MM.1S (cell line): ENCODE results near the gene RFXANK.
"Not testable (repeated sequence)": the region's sequence is repeated elsewhere in the genome, so short reads cannot be mapped to it uniquely, and the experiment has no call there.

ENCODE experiments used
- DNase-seq: peaks from one replicate; pipeline ENCODE4 v3.0.0-alpha.2; 2015
- H2AFZ ChIP-seq: fragments of 300-600 bp; sonication (generic); 2 replicates; pipeline ENCODE4 v1.6.0; 2016; ENCODE audit warnings: antibody characterized with exemption, low read length
- H3F3A ChIP-seq: fragments of 300-600 bp; sonication (generic); 2 replicates; pipeline ENCODE4 v1.6.1; 2016; ENCODE audit warnings: mild to moderate bottlenecking, antibody characterized with exemption, low read length, moderate library complexity, mixed read lengths; ENCODE audit not compliant: insufficient read depth
- H3K27ac ChIP-seq: fragments of 300-600 bp; sonication (generic); 2 replicates; pipeline ENCODE4 v1.5.1; 2016; ENCODE audit warnings: mild to moderate bottlenecking, low read length
- H3K27me3 ChIP-seq: fragments of 300-600 bp; sonication (generic); replicated peaks from 2 replicates; pipeline ENCODE4 v1.6.0; 2016; ENCODE audit warnings: low read length; ENCODE audit not compliant: insufficient read depth
- H3K36me3 ChIP-seq: fragments of 300-600 bp; sonication (generic); replicated peaks from 2 replicates; pipeline ENCODE4 v1.6.1; 2016; ENCODE audit warnings: mild to moderate bottlenecking, low read length, mixed read lengths; ENCODE audit not compliant: insufficient read depth
- H3K4me1 ChIP-seq: fragments of 300-600 bp; sonication (generic); 2 replicates; pipeline ENCODE4 v1.6.1; 2016; ENCODE audit warnings: low read length, mixed read lengths
- H3K4me2 ChIP-seq: fragments of 300-600 bp; sonication (generic); 2 replicates; pipeline ENCODE4 v1.6.0; 2016; ENCODE audit warnings: low read depth, low read length
- H3K4me3 ChIP-seq: fragments of 300-600 bp; sonication (generic); 2 replicates; pipeline ENCODE4 v1.5.1; 2016; ENCODE audit warnings: low read length, mixed read lengths
- H3K79me2 ChIP-seq: fragments of 300-600 bp; sonication (generic); 2 replicates; pipeline ENCODE4 v1.6.1; 2016; ENCODE audit warnings: mixed run types, low read length, mixed read lengths
- H3K9ac ChIP-seq: fragments of 300-600 bp; sonication (generic); 2 replicates; pipeline ENCODE4 v1.6.1; 2016; ENCODE audit warnings: low read length, mixed read lengths
- H3K9me2 ChIP-seq: fragments of 300-600 bp; sonication (generic); replicated peaks from 2 replicates; pipeline ENCODE4 v1.6.1; 2016; ENCODE audit warnings: mild to moderate bottlenecking, low read length, mixed read lengths; ENCODE audit not compliant: insufficient read depth
- H3K9me3 ChIP-seq: fragments of 300-600 bp; sonication (generic); replicated peaks from 2 replicates; pipeline ENCODE4 v1.6.1; 2016; ENCODE audit warnings: mild to moderate bottlenecking, low read length, mixed read lengths; ENCODE audit not compliant: insufficient read depth
- H4K20me1 ChIP-seq: fragments of 300-600 bp; sonication (generic); 2 replicates; pipeline ENCODE4 v1.6.1; 2016; ENCODE audit warnings: mild to moderate bottlenecking, low read length, moderate library complexity, mixed read lengths; ENCODE audit not compliant: insufficient read depth
- EZH2 ChIP-seq: fragments of 300-600 bp; sonication (generic); optimal IDR thresholded peaks from 2 replicates; pipeline ENCODE3; 2017; ENCODE audit warnings: low read depth, mild to moderate bottlenecking, antibody characterized with exemption, low read length, mixed read lengths
- EZH2phosphoT487 ChIP-seq: fragments of 300-600 bp; sonication (generic); IDR thresholded peaks from 2 replicates; pipeline ENCODE4 v1.6.1; 2018; ENCODE audit warnings: antibody characterized with exemption, low read length
- TF ChIP-seq, protein P1 (sequence below): fragments of 300-600 bp; sonication (generic); IDR thresholded peaks from 2 replicates; pipeline ENCODE4 v1.5.1; 2016; ENCODE audit warnings: antibody characterized with exemption, low read length, mixed read lengths

The RFXANK gene

DNA sequence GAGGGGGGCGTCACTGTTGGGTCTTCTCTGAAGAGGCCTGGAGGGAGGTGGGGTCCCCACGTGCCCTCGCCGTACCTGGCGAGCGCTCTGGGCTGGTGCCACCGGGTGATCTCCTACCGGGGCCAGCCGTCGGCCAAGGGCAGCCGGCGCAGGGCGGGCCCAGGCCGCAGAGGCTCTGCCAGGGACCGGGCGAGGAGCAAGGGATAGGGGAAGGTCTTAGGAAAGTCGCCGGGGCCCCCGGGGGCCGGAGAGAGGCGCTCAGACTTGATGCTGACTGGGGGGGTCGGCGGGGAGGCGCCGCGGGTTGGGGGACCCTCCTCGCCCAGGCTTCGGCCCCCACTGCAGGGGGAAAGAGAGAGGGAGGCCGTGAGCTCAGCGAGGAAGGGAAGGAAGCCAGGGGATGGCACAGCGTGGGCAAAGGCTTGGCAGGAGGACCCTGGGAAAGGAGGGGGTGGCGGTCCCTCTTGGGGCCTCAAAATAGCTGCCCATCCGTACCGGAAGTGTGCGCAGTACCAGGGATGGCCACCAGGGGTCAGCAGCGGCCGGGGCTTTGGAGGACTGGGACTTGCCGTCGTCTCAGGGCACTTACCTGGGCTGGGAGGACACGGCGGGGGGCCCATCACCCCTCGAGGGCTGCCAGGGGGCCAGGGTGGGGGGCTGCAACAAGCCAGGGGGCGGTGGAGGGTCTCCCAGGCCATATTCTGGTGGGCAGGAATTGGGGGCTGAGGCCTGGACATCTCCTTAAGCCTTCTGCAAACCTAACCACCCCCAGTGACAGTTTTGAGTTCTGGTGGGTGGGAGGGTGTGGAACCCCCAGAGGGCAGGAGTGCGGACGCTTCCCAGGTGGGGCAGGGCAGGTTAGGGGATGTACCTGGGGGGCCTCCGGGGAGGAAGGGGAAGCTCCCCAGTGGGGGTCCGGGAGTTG lies 46.1 kb upstream of the RFXANK start:
- no peaks in the 10 kb centered on the region for H3K79me2 ChIP-seq
- TF ChIP-seq, protein P1, sequence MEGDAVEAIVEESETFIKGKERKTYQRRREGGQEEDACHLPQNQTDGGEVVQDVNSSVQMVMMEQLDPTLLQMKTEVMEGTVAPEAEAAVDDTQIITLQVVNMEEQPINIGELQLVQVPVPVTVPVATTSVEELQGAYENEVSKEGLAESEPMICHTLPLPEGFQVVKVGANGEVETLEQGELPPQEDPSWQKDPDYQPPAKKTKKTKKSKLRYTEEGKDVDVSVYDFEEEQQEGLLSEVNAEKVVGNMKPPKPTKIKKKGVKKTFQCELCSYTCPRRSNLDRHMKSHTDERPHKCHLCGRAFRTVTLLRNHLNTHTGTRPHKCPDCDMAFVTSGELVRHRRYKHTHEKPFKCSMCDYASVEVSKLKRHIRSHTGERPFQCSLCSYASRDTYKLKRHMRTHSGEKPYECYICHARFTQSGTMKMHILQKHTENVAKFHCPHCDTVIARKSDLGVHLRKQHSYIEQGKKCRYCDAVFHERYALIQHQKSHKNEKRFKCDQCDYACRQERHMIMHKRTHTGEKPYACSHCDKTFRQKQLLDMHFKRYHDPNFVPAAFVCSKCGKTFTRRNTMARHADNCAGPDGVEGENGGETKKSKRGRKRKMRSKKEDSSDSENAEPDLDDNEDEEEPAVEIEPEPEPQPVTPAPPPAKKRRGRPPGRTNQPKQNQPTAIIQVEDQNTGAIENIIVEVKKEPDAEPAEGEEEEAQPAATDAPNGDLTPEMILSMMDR, result peak; percentile 87
- no peak for TF ChIP-seq EZH2phosphoT487
- no peak overlapping the region for H3K27ac ChIP-seq
- no peaks in the 10 kb centered on the region for H3F3A ChIP-seq
- no peaks in the 10 kb centered on the region for H3K27me3 ChIP-seq
- no peaks in the 10 kb centered on the region for H3K9me3 ChIP-seq
- no peaks in the 10 kb centered on the region for H3K4me1 ChIP-seq
- H4K20me1 ChIP-seq, result no peaks in the 10 kb centered on the region
- peak overlapping the region; percentile 28; the same call in 1 of the 2 replicates for H3K9ac ChIP-seq
- no peaks in the 10 kb centered on the region for H3K9me2 ChIP-seq
- peak overlapping the region; percentile 96 for H2AFZ ChIP-seq
- H3K4me3 ChIP-seq, result peak overlapping the region; percentile 42; the same call in 1 of the 2 replicates
- H3K4me2 ChIP-seq, result peak overlapping the region; percentile 91
- no peaks in the 10 kb centered on the region for H3K36me3 ChIP-seq
- DNase-seq, result peak; percentile 62

GRCh38 chr19:19146865-19147264 lies 45.2 kb upstream of the RFXANK start:
- H4K20me1 ChIP-seq, result no peaks in the 10 kb centered on the region
- no peaks in the 10 kb centered on the region for H3F3A ChIP-seq
- H3K9me2 ChIP-seq, result no peaks in the 10 kb centered on the region
- no peaks in the 10 kb centered on the region for H3K9me3 ChIP-seq
- TF ChIP-seq EZH2 (no peak), EZH2phosphoT487 (no peak)
- TF ChIP-seq, protein P1, result no peak
- H3K4me1 ChIP-seq, result no peaks in the 10 kb centered on the region
- no peak overlapping the region for H2AFZ ChIP-seq
- no peaks in the 10 kb centered on the region for H3K79me2 ChIP-seq
- H3K4me3 ChIP-seq, result no peak overlapping the region
- no peak overlapping the region for H3K4me2 ChIP-seq
- H3K27ac ChIP-seq, result no peak overlapping the region
- no peaks in the 10 kb centered on the region for H3K36me3 ChIP-seq
- no peak for DNase-seq
- H3K27me3 ChIP-seq, result no peaks in the 10 kb centered on the region
- H3K9ac ChIP-seq, result no peak overlapping the region

DNA sequence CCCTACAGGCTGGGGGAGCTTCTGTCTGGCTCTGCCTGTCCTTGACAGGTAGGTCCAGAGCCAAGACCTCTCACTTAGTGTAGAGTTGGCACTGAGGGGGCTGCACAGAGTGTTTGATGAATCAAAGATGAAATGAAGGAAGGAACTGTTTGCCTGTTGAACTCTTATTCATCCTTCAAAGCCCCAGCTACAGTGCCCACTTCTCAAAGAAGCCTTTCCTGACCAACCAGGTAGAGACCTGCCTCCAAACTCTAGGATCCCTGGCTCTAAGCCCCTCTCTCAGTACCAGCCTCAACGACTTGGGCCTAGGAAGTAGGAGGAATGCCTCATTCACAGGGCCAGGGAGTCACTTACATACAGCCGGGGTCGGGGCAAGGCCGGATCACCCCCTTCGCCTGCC lies 44.7 kb upstream of the RFXANK start:
- H3K36me3 ChIP-seq, result no peaks in the 10 kb centered on the region
- H3K4me1 ChIP-seq, result no peaks in the 10 kb centered on the region
- H3K9ac ChIP-seq, result no peak overlapping the region
- H2AFZ ChIP-seq, result no peak overlapping the region
- TF ChIP-seq EZH2 (no peak), EZH2phosphoT487 (no peak)
- TF ChIP-seq, protein P1, result no peak
- no peaks in the 10 kb centered on the region for H3K9me2 ChIP-seq
- H3K79me2 ChIP-seq, result no peaks in the 10 kb centered on the region
- no peak for DNase-seq
- H3K27me3 ChIP-seq, result no peaks in the 10 kb centered on the region
- H3K4me3 ChIP-seq, result no peak overlapping the region
- no peak overlapping the region for H3K27ac ChIP-seq
- no peaks in the 10 kb centered on the region for H4K20me1 ChIP-seq
- H3K9me3 ChIP-seq, result no peaks in the 10 kb centered on the region
- H3K4me2 ChIP-seq, result no peak overlapping the region
- no peaks in the 10 kb centered on the region for H3F3A ChIP-seq

DNA sequence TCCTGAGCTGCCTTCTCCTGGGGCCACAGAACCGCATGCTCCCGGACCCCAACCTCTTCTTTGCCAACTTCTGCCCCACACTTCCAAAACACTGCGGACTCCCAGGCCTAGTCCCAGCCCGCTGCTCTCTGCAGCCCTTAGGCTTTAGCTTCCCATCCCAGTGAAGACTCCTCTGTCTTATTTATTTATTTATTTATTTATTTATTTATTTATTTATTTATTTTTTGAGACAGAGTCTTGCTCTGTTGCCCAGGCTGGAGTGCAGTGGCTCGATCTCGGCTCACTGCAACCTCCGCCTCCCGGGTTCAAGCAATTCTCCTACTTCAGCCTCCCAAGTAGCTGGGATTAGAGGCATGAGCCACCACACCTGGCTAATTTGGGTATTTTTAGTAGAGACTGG lies 43.6 kb upstream of the RFXANK start:
- H3K27ac ChIP-seq, H3F3A ChIP-seq, H2AFZ ChIP-seq: not testable (repeated sequence)

More for the DNA sequence above, 43.6 kb upstream of the RFXANK start:
- H3K4me2 ChIP-seq, H3K4me3 ChIP-seq, H3K79me2 ChIP-seq, H4K20me1 ChIP-seq, H3K9ac ChIP-seq, H3K36me3 ChIP-seq, H3K4me1 ChIP-seq, H3K9me2 ChIP-seq, DNase-seq, H3K27me3 ChIP-seq, H3K9me3 ChIP-seq: not testable (repeated sequence)
